NCI-H2171 (cell line): Measurements from ENCODE around the gene FOXO3.
A peak's percentile ranks its signal among the peaks of the same experiment; 100 is the strongest.
"Not testable (repeated sequence)": the region's sequence is repeated elsewhere in the genome, so short reads cannot be mapped to it uniquely, and the experiment has no call there.

Experiments used
- DNase-seq: peaks from one replicate; lab custom pipeline; 2025; lab: John Stamatoyannopoulos, UW

Gene FOXO3

GRCh38 chr6:108556250-108556649, 4.5 kb upstream of the FOXO3 start:
- DNase-seq = no peak

DNA sequence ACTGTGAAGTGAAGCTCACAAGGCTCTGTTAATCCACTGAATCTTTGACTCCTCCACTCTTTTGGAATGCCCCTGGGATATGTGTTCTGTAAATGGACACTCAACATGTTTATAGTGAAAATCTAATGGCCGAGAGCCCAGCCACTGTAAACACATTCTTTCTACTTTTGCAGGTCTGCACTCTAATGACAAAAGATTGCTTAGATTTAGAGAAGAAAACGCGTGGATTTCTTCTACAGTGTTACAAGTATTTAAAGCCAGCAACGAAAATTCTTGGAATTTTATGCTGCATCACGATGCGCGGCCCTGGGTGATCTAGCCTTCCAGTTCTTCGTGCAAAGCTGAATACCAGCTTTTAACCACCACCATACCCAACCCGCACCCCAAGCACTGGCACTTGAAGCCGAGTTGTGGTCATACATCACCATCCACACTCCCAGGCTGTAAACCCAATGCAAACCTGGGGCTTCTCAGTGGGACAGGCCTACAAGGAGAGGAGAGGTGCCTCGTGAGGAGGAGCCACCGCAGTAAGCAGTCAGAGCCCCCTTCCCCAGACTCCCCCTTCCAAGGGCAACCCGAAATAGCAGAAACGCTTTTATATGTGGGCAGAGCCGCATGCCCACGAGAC, 3.7 kb upstream of the FOXO3 start:
- no peak for DNase-seq

DNA sequence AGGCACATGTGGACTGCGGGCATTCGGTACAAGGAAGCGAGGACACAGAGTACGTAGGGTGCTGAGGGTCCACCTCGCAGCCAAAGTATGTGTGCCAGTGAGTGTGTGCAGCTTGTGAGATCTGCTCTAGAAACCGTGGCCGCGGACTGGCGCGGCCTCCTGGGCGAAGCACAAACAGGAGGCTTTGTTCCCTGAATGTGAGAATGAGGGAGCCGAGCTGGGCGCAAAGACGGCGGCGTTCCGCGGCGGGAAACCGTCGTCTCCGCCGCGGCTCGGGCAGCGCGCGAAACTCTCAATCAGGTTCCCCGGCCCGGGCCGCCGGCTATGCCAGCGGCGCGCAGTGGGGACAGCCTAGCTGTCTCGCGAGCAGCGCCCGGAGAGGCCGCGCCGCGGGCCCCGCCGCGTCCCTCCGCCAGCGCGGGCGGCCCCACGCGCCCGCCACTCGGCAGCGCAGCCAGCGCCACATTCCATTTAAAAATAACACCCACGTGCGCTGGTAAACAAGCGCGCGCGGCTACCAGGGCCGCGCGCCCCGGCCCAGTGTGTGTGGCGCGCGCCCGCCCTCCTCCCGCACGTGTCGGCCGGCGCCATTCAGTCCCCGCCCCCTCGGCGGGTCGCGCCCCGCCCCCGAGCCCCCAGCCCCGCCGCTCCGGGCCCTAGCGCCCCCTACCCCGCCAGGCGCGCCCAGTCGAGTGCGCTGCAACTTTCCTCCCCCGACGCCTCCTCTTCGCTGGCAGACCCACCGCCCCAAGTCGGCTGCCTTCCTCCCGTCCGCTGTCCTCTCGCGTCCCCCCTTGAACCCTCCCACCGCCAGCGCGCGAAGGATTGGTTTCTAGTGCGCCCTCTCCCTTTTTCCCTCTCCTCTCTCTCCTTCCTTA, 3.0 kb upstream of the FOXO3 start:
- peak; percentile 85 for DNase-seq

GRCh38 chr6:108558372-108559096, 2.2 kb upstream of the FOXO3 start:
- peak; percentile 99 for DNase-seq

GRCh38 chr6:108559097-108559883, 1.4 kb upstream of the FOXO3 start:
- peak; percentile 90 for DNase-seq

GRCh38 chr6:108559884-108560462, 744 bp upstream of the FOXO3 start:
- peak; percentile 70 for DNase-seq

DNA sequence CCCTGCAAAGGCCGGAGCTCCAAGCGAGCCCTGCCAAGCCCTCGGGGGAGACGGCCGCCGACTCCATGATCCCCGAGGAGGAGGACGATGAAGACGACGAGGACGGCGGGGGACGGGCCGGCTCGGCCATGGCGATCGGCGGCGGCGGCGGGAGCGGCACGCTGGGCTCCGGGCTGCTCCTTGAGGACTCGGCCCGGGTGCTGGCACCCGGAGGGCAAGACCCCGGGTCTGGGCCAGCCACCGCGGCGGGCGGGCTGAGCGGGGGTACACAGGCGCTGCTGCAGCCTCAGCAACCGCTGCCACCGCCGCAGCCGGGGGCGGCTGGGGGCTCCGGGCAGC, 561 bp downstream of the FOXO3 start:
- DNase-seq = not testable (repeated sequence)

- peak; percentile 31 for DNase-seq
Observed at GRCh38 chr6:108561742-108562502, 1.2 kb downstream of the FOXO3 start.

DNA sequence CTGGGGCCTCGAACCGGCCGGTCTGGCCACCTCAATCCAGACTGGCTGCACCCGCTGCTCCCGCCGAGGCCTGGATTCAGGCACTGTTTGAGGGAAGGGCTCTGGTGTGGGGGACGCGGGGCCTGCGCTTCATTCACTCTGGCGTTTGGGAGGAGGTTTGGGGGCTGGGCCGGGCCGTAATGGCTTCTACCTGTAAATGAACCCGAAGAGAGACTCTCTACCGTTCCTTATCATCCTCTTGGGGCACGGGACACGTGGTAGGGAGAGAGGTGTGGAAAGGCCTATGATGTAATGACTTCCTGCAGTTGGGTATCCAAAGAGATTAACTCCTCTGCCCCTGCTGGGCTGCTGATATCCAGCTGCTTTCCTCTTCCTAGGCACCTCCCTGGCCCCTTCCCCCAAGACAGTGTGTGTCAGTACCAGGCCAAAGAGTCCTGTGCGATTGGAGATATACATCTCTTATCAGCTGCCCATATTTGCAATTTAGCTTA, 1.8 kb downstream of the FOXO3 start:
- peak; percentile 32 for DNase-seq

DNA sequence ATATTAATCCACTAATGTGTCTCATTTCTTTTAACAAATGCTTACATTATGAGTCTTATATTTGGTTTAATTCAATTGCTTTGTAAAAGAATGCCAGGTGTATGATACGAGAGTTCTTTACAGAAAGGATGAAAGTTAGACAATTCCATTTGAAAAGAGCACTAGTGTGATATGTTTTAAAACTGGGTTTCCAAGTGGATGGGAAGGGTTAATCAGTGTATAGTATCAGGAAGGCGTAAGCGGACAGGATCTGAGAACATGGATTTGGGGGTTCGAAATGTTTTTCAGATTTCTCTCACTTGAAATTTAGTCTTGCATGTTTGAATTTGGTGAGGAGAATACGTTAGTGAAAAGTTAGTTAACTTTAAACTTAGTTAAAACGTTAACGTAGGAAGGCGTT, 2.6 kb downstream of the FOXO3 start:
- DNase-seq = no peak

DNA sequence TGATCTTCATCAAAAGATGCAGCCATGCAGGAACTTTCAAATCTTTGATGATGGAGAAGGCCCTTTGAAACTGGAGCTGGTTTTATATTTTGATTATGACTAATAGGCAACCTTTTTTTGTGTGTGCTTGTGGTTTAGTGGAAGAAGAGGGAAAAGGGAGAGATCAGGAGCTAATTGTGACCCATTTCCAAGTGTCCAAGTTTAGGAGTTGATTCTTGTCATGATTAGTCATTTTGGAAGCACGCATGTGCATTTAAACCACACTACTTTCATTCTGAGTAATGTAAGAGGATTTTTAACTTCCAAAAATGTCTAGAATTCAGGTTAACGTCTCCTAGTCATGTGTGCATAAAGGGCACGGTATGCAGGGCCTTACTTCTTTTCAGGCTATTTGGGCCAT, 3.5 kb downstream of the FOXO3 start:
- no peak for DNase-seq

- no peak for DNase-seq
Observed at GRCh38 chr6:108565091-108565766, 4.5 kb downstream of the FOXO3 start.

DNA sequence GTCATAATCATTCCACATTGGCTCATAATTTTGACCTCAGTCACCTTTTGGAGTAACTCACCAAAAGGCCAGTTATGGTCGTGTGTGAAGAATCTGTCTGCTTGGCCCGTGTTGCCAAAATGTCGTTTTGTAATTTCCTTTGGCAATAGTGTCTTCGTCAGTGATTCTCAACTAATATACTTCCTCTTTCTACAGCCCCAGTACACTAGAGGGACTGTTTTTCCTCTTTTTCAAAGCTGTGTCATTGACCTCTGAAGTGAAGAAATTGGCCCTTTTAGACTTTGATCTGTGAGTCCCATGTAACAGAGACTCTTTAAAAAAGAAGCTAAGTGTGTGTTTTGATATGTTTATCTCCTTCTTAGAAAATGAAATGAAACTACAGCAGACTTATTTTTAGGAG, 5.2 kb downstream of the FOXO3 start:
- DNase-seq = no peak

DNA sequence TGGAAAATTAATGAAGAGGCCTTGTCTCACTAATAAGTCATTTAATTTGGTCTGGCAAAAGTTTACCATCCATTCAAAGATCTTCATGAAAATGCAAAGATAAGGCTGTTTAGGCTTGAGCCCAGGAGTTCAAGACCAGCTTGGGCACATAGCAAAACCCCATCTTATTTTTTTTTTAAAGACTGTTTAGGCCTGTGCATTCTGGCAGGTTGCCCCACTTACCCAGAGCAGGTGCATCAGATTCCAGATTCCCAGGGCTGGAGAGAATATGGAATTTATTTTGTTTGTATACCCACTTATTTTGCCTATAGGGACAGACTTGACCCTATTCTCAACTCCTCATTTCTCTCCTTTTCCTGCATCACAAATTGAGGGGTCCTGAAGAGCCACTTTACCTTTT, 5.7 kb downstream of the FOXO3 start:
- no peak for DNase-seq

DNA sequence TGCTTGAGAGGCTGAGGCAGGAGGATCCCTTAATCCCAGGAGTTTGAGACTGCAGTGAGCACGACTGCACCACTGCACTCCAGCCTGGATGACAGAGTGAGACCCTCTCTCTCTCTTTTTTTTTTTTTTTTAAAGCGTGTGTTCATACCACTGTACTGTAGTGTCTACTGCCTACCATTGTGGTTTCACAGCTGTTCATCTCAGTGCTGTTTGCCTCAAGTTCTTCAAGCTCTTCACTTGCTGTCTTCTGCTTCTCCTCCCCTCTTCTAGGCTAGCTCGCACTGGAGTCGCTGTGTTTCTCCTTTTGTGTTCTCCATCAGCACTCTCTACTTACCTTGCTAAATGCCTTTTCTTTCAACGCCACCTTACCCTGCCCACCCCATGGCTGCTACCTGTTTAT, 7.4 kb downstream of the FOXO3 start:
- DNase-seq = no peak

GRCh38 chr6:108568551-108569305, 8.0 kb downstream of the FOXO3 start:
- no peak for DNase-seq

- no peak for DNase-seq
Observed at GRCh38 chr6:108570517-108570916, 9.8 kb downstream of the FOXO3 start.

DNA sequence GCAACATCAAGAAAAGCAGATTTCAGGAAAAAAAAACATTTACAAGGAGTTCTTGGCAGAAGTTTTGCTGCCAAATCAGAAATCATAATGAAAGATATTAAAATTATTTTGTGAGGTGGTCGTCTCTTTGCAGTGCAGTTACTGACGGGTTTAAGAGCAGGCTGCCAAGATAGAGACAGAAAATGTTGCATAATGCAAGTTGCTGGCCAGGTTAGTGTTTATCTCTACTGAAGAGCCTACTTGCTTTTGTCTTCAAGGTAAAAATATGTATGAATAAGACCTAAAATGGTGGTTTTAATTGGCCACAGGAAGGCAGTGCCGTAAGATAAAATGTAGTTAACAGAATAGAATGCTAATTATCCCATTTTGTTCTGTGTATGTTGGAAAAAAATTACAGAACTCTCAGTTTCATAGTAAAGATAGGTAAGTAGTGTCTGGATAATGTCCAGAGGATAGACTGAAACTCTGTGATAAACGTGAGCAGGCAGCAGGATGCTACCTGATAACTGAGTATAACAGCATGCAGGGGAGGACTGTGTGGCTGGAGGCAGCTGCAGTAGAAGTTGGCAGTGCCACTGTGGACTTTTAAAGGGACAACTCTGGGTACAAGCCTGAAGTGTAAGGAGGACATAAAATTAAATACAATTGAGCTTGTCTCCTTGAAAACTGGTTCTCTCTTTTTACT, 13.9 kb downstream of the FOXO3 start:
- no peak for DNase-seq

- DNase-seq = no peak
Observed at GRCh38 chr6:108575905-108576494, 15.3 kb downstream of the FOXO3 start.
